HepG2 (cell line): ENCODE data around the gene CDKN1C. TPM values are rescaled to one million over a fixed set of nuclear protein-coding genes. Genes with fewer than 3 reads are reported as not detected.
A peak's percentile ranks its signal among the peaks of the same experiment; 100 is the strongest.

Experiments used
- ATF7 ChIP-seq, 2 experiments: fragments of 450-650 bp in 1 of 2; sonication (generic) in 1 of 2; formaldehyde crosslinking in 1 of 2; IDR thresholded peaks; 2 replicates each; pipeline versions ENCODE4 v1.4.0 to v1.6.1; 2016 to 2020; ENCODE audit warnings: antibody characterized with exemption in 1 of 2, mild to moderate bottlenecking in 1 of 2, missing genetic modification reagents in 1 of 2
- ATRX ChIP-seq: sonication (generic); formaldehyde crosslinking; IDR thresholded peaks from 2 replicates; pipeline ENCODE4 v1.4.0; 2020; ENCODE audit warnings: missing genetic modification reagents, borderline replicate concordance
- CHCHD3 ChIP-seq: sonication (generic); formaldehyde crosslinking; IDR thresholded peaks from 2 replicates; pipeline ENCODE4 v1.8.0; 2022; ENCODE audit warnings: mild to moderate bottlenecking, missing genetic modification reagents, moderate library complexity
- CHD2 ChIP-seq: IDR thresholded peaks from 2 replicates; pipeline ENCODE4 v1.6.1; 2011; ENCODE audit warnings: low read depth, low read length, improper control_type of control experiment
- HNRNPK ChIP-seq: fragments of 200-400 bp; formaldehyde crosslinking; IDR thresholded peaks from 2 replicates; pipeline ENCODE4 v1.6.1; 2018; ENCODE audit warnings: low read length, low read depth, moderate library complexity, mild to moderate bottlenecking; ENCODE audit not compliant: poor library complexity, severe bottlenecking
- HOXA5 ChIP-seq: sonication (generic); formaldehyde crosslinking; IDR thresholded peaks from 2 replicates; pipeline ENCODE4 v1.4.0; 2020; ENCODE audit warnings: missing genetic modification reagents
- JUN ChIP-seq: sonication (generic); formaldehyde crosslinking; IDR thresholded peaks from 2 replicates; pipeline ENCODE4 v1.4.0; 2020; ENCODE audit warnings: mild to moderate bottlenecking, missing genetic modification reagents
- MXI1 ChIP-seq: IDR thresholded peaks from 3 replicates; pipeline ENCODE4 v1.6.1; 2012; ENCODE audit warnings: low read depth, low read length, inconsistent platforms, borderline replicate concordance
- MZF1 ChIP-seq: sonication (generic); formaldehyde crosslinking; IDR thresholded peaks from 2 replicates; pipeline ENCODE4 v1.8.1; 2023; ENCODE audit warnings: mild to moderate bottlenecking, missing genetic modification reagents, borderline replicate concordance
- NFYB ChIP-seq: sonication (generic); formaldehyde crosslinking; IDR thresholded peaks from 2 replicates; pipeline ENCODE4 v1.4.0; 2020; ENCODE audit warnings: missing genetic modification reagents
- PHF8 ChIP-seq: sonication (generic); formaldehyde crosslinking; IDR thresholded peaks from 2 replicates; pipeline ENCODE4 v1.5.0; 2020; ENCODE audit warnings: missing genetic modification reagents
- RXRB ChIP-seq: IDR thresholded peaks from 2 replicates; pipeline ENCODE4 v1.6.1; 2016; ENCODE audit warnings: borderline replicate concordance, missing genetic modification reagents, missing compliant biosample characterization
- STAT5B ChIP-seq: sonication (generic); formaldehyde crosslinking; IDR thresholded peaks from 2 replicates; pipeline ENCODE4 v1.4.0; 2020; ENCODE audit warnings: missing genetic modification reagents
- SYNCRIP ChIP-seq: fragments of 200-400 bp; formaldehyde crosslinking; IDR thresholded peaks from 2 replicates; pipeline ENCODE4 v1.6.1; 2018; ENCODE audit warnings: mild to moderate bottlenecking, low read depth, low read length; ENCODE audit not compliant: insufficient read depth
- ZFAT ChIP-seq: sonication (generic); formaldehyde crosslinking; conservative IDR thresholded peaks from 2 replicates; pipeline ENCODE4 v1.8.1; 2023; ENCODE audit warnings: missing genetic modification reagents, inconsistent platforms
- ZFP37 ChIP-seq: sonication (generic); formaldehyde crosslinking; IDR thresholded peaks from 2 replicates; pipeline ENCODE4 v1.4.0; 2020; ENCODE audit warnings: missing genetic modification reagents, borderline replicate concordance
- ZFP41 ChIP-seq: sonication (generic); formaldehyde crosslinking; IDR thresholded peaks from 2 replicates; pipeline ENCODE4 v1.4.0; 2020; ENCODE audit warnings: mild to moderate bottlenecking, missing genetic modification reagents, borderline replicate concordance
- ZNF7 ChIP-seq: IDR thresholded peaks from 2 replicates; pipeline ENCODE4 v1.6.1; 2016; ENCODE audit warnings: missing biosample characterization, missing genetic modification reagents
- ZNF775 ChIP-seq: sonication (generic); formaldehyde crosslinking; IDR thresholded peaks from 2 replicates; pipeline ENCODE4 v1.4.0; 2020; ENCODE audit warnings: missing genetic modification reagents, mild to moderate bottlenecking, moderate library complexity, borderline replicate concordance
- polyA plus RNA-seq, 8 experiments: library from polyadenylated mRNA; depleted of rRNA in 3 of 8; stranded (reverse) in 7 of 8; unstranded in 1 of 8; fragments of >200 nt; fragmentation: Illumina TruSeq in 4 of 8; extraction: Trizol in 4 of 8; gene quantifications; 2 replicates each; pipeline versions ENCODE4 v1.2.1 to v1.2.3, GENCODE V29; 2011 to 2016; ENCODE audit warnings: low read depth in 4 of 8, missing spikeins in 1 of 8, mixed read lengths in 1 of 8; ENCODE audit not compliant: insufficient read depth in 1 of 8
- total RNA-seq, 5 experiments: library from RNA; depleted of rRNA; stranded (reverse); fragments of >200 nt; fragmentation: Illumina TruSeq; extraction: Trizol; gene quantifications; 2 replicates each; pipeline ENCODE4 v1.2.3, GENCODE V29; 2016; ENCODE audit warnings: low read depth in 1 of 5
- TF ChIP-seq, protein P1 (sequence below): sonication (generic); formaldehyde crosslinking; IDR thresholded peaks from 2 replicates; pipeline ENCODE4 v1.5.1; 2020; ENCODE audit warnings: mild to moderate bottlenecking, missing genetic modification reagents, borderline replicate concordance
- TF ChIP-seq, protein P2 (sequence below): sonication (generic); formaldehyde crosslinking; IDR thresholded peaks from 2 replicates; pipeline ENCODE4 v1.4.0; 2020; ENCODE audit warnings: mild to moderate bottlenecking, missing genetic modification reagents, borderline replicate concordance
- TF ChIP-seq, protein P3 (sequence below): sonication (generic); formaldehyde crosslinking; IDR thresholded peaks from 2 replicates; pipeline ENCODE4 v1.4.0; 2020; ENCODE audit warnings: missing genetic modification reagents

Gene CDKN1C
- total and polyA plus RNA-seq, 2 of the 13 experiments (the other 11 are each of a cell fraction or from before 2014, with no cell fraction given) = not detected

DNA sequence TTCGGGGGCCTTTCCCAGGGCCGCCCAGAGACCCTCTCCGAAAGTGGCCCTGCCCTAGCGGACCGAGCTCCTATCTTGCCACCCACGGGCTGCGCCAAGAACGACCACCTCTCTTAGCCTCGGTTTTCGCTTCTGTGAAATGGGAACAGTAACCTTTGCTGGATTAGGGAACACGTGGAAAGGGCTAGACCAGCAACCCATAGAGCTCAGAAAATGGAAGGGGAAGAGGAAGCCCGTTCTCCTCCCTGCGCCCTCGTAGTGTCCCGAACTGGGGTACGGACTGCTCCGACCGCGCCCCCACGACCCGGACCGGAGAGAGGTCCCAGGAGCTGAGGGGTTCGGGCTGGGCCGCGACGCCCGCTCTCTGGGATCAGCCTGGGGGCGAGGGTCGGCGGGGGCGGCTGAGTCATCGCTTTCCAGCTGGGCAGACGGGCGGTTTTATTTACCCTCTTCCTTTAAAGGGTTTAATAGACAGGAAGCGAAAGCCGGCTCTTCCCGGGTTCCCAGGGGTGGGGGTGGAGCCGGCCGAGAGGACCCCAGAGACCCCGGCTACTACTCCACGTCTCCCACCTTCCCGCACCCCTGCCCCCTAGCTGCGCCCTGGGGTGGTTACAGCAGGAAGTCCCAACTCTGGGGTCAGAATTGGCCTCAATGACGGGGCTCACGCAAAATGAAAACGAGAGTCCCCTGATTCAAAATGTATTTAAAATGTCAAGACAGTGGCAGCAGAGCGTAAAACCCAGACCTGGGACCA, 44.6 kb upstream of the CDKN1C start (continued):
- TF ChIP-seq ZFAT (no peak), NFYB (CRISPR knock-in tag) (no peak), MXI1 (no peak), ZNF7 (CRISPR knock-in tag) (no peak), ZNF775 (CRISPR knock-in tag) (no peak), SYNCRIP (no peak), JUN (CRISPR knock-in tag) (no peak), HNRNPK (no peak), ZFP41 (CRISPR knock-in tag) (no peak), RXRB (CRISPR knock-in tag) (no peak), ATRX (CRISPR knock-in tag) (no peak), ZFP37 (CRISPR knock-in tag) (no peak), CHCHD3 (no peak), PHF8 (CRISPR knock-in tag) (no peak), ATF7 (IDR thresholded peaks at IDR 0.05) (no peak), ATF7 (CRISPR knock-in tag; IDR thresholded peaks at IDR 0.05) (no peak), CHD2 (no peak), MZF1 (CRISPR knock-in tag) (no peak), HOXA5 (CRISPR knock-in tag) (no peak), STAT5B (no peak)
- TF ChIP-seq, protein P1, sequence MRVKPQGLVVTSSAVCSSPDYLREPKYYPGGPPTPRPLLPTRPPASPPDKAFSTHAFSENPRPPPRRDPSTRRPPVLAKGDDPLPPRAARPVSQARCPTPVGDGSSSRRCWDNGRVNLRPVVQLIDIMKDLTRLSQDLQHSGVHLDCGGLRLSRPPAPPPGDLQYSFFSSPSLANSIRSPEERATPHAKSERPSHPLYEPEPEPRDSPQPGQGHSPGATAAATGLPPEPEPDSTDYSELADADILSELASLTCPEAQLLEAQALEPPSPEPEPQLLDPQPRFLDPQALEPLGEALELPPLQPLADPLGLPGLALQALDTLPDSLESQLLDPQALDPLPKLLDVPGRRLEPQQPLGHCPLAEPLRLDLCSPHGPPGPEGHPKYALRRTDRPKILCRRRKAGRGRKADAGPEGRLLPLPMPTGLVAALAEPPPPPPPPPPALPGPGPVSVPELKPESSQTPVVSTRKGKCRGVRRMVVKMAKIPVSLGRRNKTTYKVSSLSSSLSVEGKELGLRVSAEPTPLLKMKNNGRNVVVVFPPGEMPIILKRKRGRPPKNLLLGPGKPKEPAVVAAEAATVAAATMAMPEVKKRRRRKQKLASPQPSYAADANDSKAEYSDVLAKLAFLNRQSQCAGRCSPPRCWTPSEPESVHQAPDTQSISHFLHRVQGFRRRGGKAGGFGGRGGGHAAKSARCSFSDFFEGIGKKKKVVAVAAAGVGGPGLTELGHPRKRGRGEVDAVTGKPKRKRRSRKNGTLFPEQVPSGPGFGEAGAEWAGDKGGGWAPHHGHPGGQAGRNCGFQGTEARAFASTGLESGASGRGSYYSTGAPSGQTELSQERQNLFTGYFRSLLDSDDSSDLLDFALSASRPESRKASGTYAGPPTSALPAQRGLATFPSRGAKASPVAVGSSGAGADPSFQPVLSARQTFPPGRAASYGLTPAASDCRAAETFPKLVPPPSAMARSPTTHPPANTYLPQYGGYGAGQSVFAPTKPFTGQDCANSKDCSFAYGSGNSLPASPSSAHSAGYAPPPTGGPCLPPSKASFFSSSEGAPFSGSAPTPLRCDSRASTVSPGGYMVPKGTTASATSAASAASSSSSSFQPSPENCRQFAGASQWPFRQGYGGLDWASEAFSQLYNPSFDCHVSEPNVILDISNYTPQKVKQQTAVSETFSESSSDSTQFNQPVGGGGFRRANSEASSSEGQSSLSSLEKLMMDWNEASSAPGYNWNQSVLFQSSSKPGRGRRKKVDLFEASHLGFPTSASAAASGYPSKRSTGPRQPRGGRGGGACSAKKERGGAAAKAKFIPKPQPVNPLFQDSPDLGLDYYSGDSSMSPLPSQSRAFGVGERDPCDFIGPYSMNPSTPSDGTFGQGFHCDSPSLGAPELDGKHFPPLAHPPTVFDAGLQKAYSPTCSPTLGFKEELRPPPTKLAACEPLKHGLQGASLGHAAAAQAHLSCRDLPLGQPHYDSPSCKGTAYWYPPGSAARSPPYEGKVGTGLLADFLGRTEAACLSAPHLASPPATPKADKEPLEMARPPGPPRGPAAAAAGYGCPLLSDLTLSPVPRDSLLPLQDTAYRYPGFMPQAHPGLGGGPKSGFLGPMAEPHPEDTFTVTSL (CRISPR knock-in tag) = peak; percentile 54; the same call in 1 of the 2 replicates
- TF ChIP-seq, protein P2, sequence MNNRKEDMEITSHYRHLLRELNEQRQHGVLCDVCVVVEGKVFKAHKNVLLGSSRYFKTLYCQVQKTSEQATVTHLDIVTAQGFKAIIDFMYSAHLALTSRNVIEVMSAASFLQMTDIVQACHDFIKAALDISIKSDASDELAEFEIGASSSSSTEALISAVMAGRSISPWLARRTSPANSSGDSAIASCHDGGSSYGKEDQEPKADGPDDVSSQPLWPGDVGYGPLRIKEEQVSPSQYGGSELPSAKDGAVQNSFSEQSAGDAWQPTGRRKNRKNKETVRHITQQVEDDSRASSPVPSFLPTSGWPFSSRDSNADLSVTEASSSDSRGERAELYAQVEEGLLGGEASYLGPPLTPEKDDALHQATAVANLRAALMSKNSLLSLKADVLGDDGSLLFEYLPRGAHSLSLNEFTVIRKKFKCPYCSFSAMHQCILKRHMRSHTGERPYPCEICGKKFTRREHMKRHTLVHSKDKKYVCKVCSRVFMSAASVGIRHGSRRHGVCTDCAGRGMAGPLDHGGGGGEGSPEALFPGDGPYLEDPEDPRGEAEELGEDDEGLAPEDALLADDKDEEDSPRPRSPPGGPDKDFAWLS = no peak
- TF ChIP-seq, protein P3, sequence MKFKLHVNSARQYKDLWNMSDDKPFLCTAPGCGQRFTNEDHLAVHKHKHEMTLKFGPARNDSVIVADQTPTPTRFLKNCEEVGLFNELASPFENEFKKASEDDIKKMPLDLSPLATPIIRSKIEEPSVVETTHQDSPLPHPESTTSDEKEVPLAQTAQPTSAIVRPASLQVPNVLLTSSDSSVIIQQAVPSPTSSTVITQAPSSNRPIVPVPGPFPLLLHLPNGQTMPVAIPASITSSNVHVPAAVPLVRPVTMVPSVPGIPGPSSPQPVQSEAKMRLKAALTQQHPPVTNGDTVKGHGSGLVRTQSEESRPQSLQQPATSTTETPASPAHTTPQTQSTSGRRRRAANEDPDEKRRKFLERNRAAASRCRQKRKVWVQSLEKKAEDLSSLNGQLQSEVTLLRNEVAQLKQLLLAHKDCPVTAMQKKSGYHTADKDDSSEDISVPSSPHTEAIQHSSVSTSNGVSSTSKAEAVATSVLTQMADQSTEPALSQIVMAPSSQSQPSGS (CRISPR knock-in tag) = no peak
